H1 (cell line): Measurements from ENCODE around the gene LSM7. TPM values are rescaled to one million over a fixed set of nuclear protein-coding genes. Genes with fewer than 3 reads are reported as not detected.

Experiments
- CTCF ChIA-PET: fragments of 300-600 bp; sonication (Branson Sonifier 250); formaldehyde crosslinking; loops from one replicate; lab custom pipeline; 2021; ENCODE audit not compliant: partially characterized antibody; lab: Charles Lee
- POLR2A ChIA-PET: fragments of 300-600 bp; sonication (Branson Sonifier 250); formaldehyde crosslinking; loops from one replicate; lab custom pipeline; 2021; ENCODE audit warnings: inconsistent platforms; ENCODE audit not compliant: partially characterized antibody; lab: Charles Lee
- DNase-seq, 2 experiments: peaks; one replicate each; pipeline versions ENCODE4 v3.0.0 to v3.0.0-alpha.2; 2010 to 2022; ENCODE audit warnings: low spot score in 2 of 2, low read depth in 1 of 2, mixed read lengths in 1 of 2
- FAIRE-seq: peaks from 2 replicates; lab custom pipeline; 2011; peaks lifted over from hg19 to GRCh38; lab: Jason Lieb, UNC
- H2AFZ ChIP-seq: 2 replicates; pipeline ENCODE4 v1.8.1; 2012; ENCODE audit warnings: low read length, inconsistent platforms
- H2AK5ac ChIP-seq: 2 replicates; pipeline ENCODE4 v1.6.1; 2013; ENCODE audit warnings: low read depth, low read length
- H2BK120ac ChIP-seq: replicated peaks from 2 replicates; pipeline ENCODE3; 2013; ENCODE audit warnings: low read depth, low read length, inconsistent platforms
- H2BK12ac ChIP-seq: 2 replicates; pipeline ENCODE4 v1.6.1; 2013; ENCODE audit warnings: low read depth, low read length
- H2BK15ac ChIP-seq: 2 replicates; pipeline ENCODE4 v1.6.1; 2013; ENCODE audit warnings: low read length
- H2BK20ac ChIP-seq: 2 replicates; pipeline ENCODE4 v1.6.1; 2013; ENCODE audit warnings: low read length
- H2BK5ac ChIP-seq: 2 replicates; pipeline ENCODE4 v1.6.1; 2013; ENCODE audit warnings: low read depth, low read length
- H3K14ac ChIP-seq: 2 replicates; pipeline ENCODE4 v1.6.1; 2013; ENCODE audit warnings: inconsistent platforms; ENCODE audit not compliant: insufficient read length
- H3K18ac ChIP-seq: 2 replicates; pipeline ENCODE4 v1.6.1; 2013; ENCODE audit warnings: low read length; ENCODE audit errors: extremely low read depth
- H3K23ac ChIP-seq: 2 replicates; pipeline ENCODE4 v1.6.1; 2013; ENCODE audit warnings: inconsistent platforms; ENCODE audit not compliant: insufficient read length
- H3K23me2 ChIP-seq: 2 replicates; pipeline ENCODE4 v1.6.1; 2013; ENCODE audit warnings: low read depth, low read length
- H3K27ac ChIP-seq: 2 replicates; pipeline ENCODE4 v1.6.1; 2011; ENCODE audit warnings: low read depth, low read length, inconsistent platforms
- H3K27me3 ChIP-seq, 4 experiments: replicated peaks in 1 of 4; 1 replicate in 1 of 4; 2 replicates in 3 of 4; pipeline versions ENCODE4 v1.6.1 to v1.8.1; 2011 to 2013; ENCODE audit warnings: low read length in 3 of 4, mild to moderate bottlenecking in 3 of 4, inconsistent platforms in 2 of 4, mixed read lengths in 2 of 4, moderate library complexity in 1 of 4; ENCODE audit not compliant: control insufficient read depth in 3 of 4, insufficient read depth in 3 of 4; ENCODE audit errors: extremely low read depth in 1 of 4
- H3K36me3 ChIP-seq, 4 experiments: 2 replicates each; pipeline versions ENCODE4 v1.6.1 to v1.8.1; 2011 to 2013; ENCODE audit warnings: mild to moderate bottlenecking in 4 of 4, low read length in 3 of 4, moderate library complexity in 2 of 4, control low read depth in 1 of 4, inconsistent platforms in 1 of 4; ENCODE audit not compliant: insufficient read depth in 4 of 4, control insufficient read depth in 2 of 4
- H3K4ac ChIP-seq: replicated peaks from 2 replicates; pipeline ENCODE3; 2013; ENCODE audit warnings: low read length, low read depth, mixed read lengths, inconsistent platforms; ENCODE audit not compliant: insufficient read length
- H3K4me1 ChIP-seq, 4 experiments: replicated peaks in 1 of 4; 1 replicate in 1 of 4; 2 replicates in 3 of 4; pipeline versions ENCODE4 v1.6.1 to v1.8.1; 2011 to 2013; ENCODE audit warnings: low read length in 3 of 4, inconsistent platforms in 2 of 4, mixed read lengths in 1 of 4; ENCODE audit not compliant: insufficient read depth in 4 of 4, control insufficient read depth in 3 of 4
- H3K4me2 ChIP-seq, 2 experiments: 2 replicates each; pipeline versions ENCODE4 v1.6.1 to v1.8.1; 2011 to 2013; ENCODE audit warnings: low read depth in 2 of 2, low read length in 2 of 2, control low read depth in 1 of 2, inconsistent platforms in 1 of 2, mild to moderate bottlenecking in 1 of 2; ENCODE audit not compliant: insufficient read depth in 1 of 2
- H3K4me3 ChIP-seq, 4 experiments: fragments of 200-600, 300-600 bp in 1 of 4; sonication (generic), shearing (Covaris generic), sonication (Bioruptor Twin) in 1 of 4; 2 replicates each; pipeline versions ENCODE4 v1.5.1 to v1.8.1; 2011 to 2016; ENCODE audit warnings: low read length in 4 of 4, low read depth in 3 of 4, control low read depth in 2 of 4, inconsistent platforms in 2 of 4, mild to moderate bottlenecking in 2 of 4, mixed read lengths in 1 of 4, moderate library complexity in 1 of 4; ENCODE audit not compliant: insufficient read depth in 2 of 4; ENCODE audit errors: extremely low read depth in 1 of 4
- H3K56ac ChIP-seq: replicated peaks from 2 replicates; pipeline ENCODE3; 2013; ENCODE audit warnings: low read depth, mild to moderate bottlenecking, mixed read lengths, low read length, inconsistent platforms; ENCODE audit not compliant: insufficient read length
- H3K79me1 ChIP-seq: 2 replicates; pipeline ENCODE4 v1.6.1; 2013; ENCODE audit warnings: low read depth, low read length, control low read depth
- H3K79me2 ChIP-seq, 2 experiments: 2 replicates each; pipeline versions ENCODE4 v1.6.1 to v1.8.1; 2012 to 2013; ENCODE audit warnings: low read length in 2 of 2, mild to moderate bottlenecking in 2 of 2, inconsistent platforms in 1 of 2; ENCODE audit not compliant: insufficient read depth in 2 of 2, control insufficient read depth in 1 of 2
- H3K9ac ChIP-seq, 4 experiments: replicated peaks in 1 of 4; 1 replicate in 1 of 4; 2 replicates in 3 of 4; pipeline versions ENCODE4 v1.6.1 to v1.8.1; 2011 to 2013; ENCODE audit warnings: low read depth in 3 of 4, low read length in 3 of 4, control low read depth in 2 of 4, mild to moderate bottlenecking in 2 of 4, moderate library complexity in 2 of 4, inconsistent platforms in 1 of 4; ENCODE audit errors: extremely low read depth in 1 of 4
- H3K9me3 ChIP-seq, 2 experiments: 2 replicates each; pipeline versions ENCODE4 v1.6.1 to v1.8.1; 2012 to 2013; ENCODE audit warnings: mild to moderate bottlenecking in 2 of 2, moderate library complexity in 2 of 2, control low read depth in 1 of 2, inconsistent platforms in 1 of 2, low read depth in 1 of 2, low read length in 1 of 2, mixed read lengths in 1 of 2; ENCODE audit not compliant: insufficient read depth in 2 of 2
- H4K20me1 ChIP-seq, 2 experiments: replicated peaks in 1 of 2; 2 replicates each; pipeline versions ENCODE3 to v1.8.1; 2011 to 2013; ENCODE audit warnings: inconsistent platforms in 2 of 2, low read length in 2 of 2, mild to moderate bottlenecking in 1 of 2; ENCODE audit not compliant: insufficient read depth in 2 of 2, control insufficient read depth in 1 of 2
- H4K5ac ChIP-seq: 2 replicates; pipeline ENCODE4 v1.6.1; 2013; ENCODE audit warnings: low read length, low read depth, mixed read lengths, inconsistent platforms; ENCODE audit not compliant: insufficient read length
- H4K8ac ChIP-seq: 2 replicates; pipeline ENCODE4 v1.8.0; 2013; ENCODE audit warnings: mild to moderate bottlenecking, moderate library complexity, low read length, inconsistent platforms; ENCODE audit not compliant: insufficient read depth; ENCODE audit errors: extremely low read depth
- H4K91ac ChIP-seq: replicated peaks from 2 replicates; pipeline ENCODE3; 2013; ENCODE audit warnings: low read length, mixed read lengths, inconsistent platforms; ENCODE audit not compliant: insufficient read length
- BACH1 ChIP-seq: IDR thresholded peaks from 2 replicates; pipeline ENCODE4 v1.6.1; 2012; ENCODE audit warnings: low read length, improper control_type of control experiment
- CTBP2 ChIP-seq: IDR thresholded peaks from 2 replicates; pipeline ENCODE4 v1.7.0; 2011; ENCODE audit warnings: borderline replicate concordance, mild to moderate bottlenecking, moderate library complexity, mixed read lengths, low read length; ENCODE audit not compliant: insufficient read depth, insufficient read length
- KDM4A ChIP-seq: IDR thresholded peaks from one replicate; pipeline ENCODE4 v1.7.1; 2012; ENCODE audit warnings: low read depth, mild to moderate bottlenecking, moderate library complexity, low read length, inconsistent platforms; ENCODE audit not compliant: severe bottlenecking
- MAFK ChIP-seq: IDR thresholded peaks from 2 replicates; pipeline ENCODE4 v1.6.1; 2012; ENCODE audit warnings: low read depth, mild to moderate bottlenecking, improper control_type of control experiment, low read length
- POLR2A ChIP-seq, 2 experiments: IDR thresholded peaks; 1 replicate in 1 of 2; 2 replicates in 1 of 2; pipeline ENCODE4 v1.6.1; 2011; ENCODE audit warnings: low read depth in 2 of 2, low read length in 2 of 2, mild to moderate bottlenecking in 2 of 2; ENCODE audit errors: control extremely low read depth in 1 of 2
- RNF2 ChIP-seq: fragments of 200-900, 300-1000 bp; sonication (generic); IDR thresholded peaks from 2 replicates; pipeline ENCODE4 v1.7.1; 2016; ENCODE audit warnings: borderline replicate concordance, low read depth, mild to moderate bottlenecking, antibody characterized with exemption, low read length; ENCODE audit not compliant: poor library complexity, severe bottlenecking; ENCODE audit errors: missing control alignments
- SUZ12 ChIP-seq: fragments of 200-600 bp; sonication (generic); IDR thresholded peaks from 2 replicates; pipeline ENCODE4 v1.6.1; 2012; ENCODE audit warnings: mild to moderate bottlenecking, inconsistent platforms, low read length, moderate library complexity, mixed read lengths
- TAF7 ChIP-seq: optimal IDR thresholded peaks from 2 replicates; pipeline ENCODE3; 2011; ENCODE audit warnings: low read depth, mild to moderate bottlenecking, inconsistent platforms, low read length, moderate library complexity, borderline replicate concordance
- YY1 ChIP-seq: IDR thresholded peaks from 2 replicates; pipeline ENCODE4 v1.6.1; 2011; ENCODE audit warnings: low read depth, mild to moderate bottlenecking, low read length
- WGBS, 2 experiments: shearing (Covaris generic) in 1 of 2; methylation state at CpG; one replicate each; pipeline versions ENCODE4 v1.1.6 to v1.1.7; 2013 to 2015; ENCODE audit warnings: low lambda C conversion rate in 2 of 2, mixed read lengths in 2 of 2, inconsistent platforms in 1 of 2, low coverage in 1 of 2, missing lambda C conversion rate in 1 of 2; ENCODE audit not compliant: insufficient replicate concordance in 2 of 2, insufficient coverage in 1 of 2, insufficient read length in 1 of 2; ENCODE audit errors: extremely low coverage in 1 of 2, missing lambda C conversion rate in 1 of 2; 5-methylcytosine and 5-hydroxymethylcytosine counted together
- polyA plus RNA-seq, 7 experiments: library from polyadenylated mRNA; depleted of rRNA in 3 of 7; stranded (reverse) in 5 of 7; unstranded in 2 of 7; fragments of >200 nt in 5 of 7; fragments of 200-250 nt in 2 of 7; gene quantifications; 1 replicate in 5 of 7; 2 replicates in 1 of 7; 4 replicates in 1 of 7; pipeline versions ENCODE4 v1.2.1 to v1.2.3, GENCODE V29; 2011 to 2013; ENCODE audit warnings: missing spikeins in 2 of 7, mixed read lengths in 2 of 7
- total RNA-seq: library from RNA; stranded (reverse); fragmentation: NEBNext Ultra II Directional; extraction: Animal tissue kit (Norgen Biotek cat#: 25700); gene quantifications from 2 replicates; pipeline ENCODE4 v1.2.1, GENCODE V29; 2021
- TF ChIP-seq, protein P1 (sequence below): IDR thresholded peaks from 2 replicates; pipeline ENCODE4 v1.6.1; 2012; ENCODE audit warnings: inconsistent platforms

LSM7 gene
- total and polyA plus RNA-seq, 2 of the 8 experiments (the other 6 are each of a cell fraction or from before 2014, with no cell fraction given) = 228 to 1,335 TPM

DNA sequence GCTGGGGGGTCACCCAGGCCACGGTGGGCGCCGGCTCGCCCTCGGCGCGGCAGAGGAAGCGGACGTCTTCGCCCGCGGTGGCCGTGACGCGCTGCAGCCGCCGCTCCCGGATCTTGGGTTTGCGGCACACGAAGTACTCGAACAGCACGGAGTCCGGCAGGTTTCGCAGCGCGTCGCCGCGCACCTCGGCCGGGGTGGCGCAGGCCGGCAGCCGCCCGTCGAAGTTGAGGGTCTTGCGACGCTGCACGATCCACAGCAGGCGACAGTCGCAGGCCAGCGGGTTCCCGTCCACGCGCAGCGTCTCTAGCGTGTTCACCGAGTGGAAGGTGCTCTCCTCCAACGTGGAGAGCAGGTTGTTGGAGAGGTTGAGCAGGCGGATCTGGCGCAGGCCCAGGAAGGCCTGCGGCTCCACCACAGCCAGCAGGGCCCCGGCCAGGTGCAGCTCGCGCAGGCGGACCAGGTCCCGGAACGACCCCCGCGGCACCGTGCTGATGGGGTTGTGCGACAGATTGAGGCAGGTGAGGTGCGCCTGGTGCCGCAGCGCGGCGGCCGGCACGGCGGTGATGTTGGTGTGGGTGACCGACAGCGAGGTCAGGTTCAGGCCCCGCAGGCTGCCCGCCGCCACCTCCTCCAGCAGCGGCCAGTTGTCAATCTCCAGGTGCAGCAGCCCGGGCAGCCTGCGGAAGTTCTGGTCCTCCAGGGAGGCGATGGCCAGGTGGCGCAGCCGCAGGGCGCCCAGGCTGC, 37.8 kb downstream of the LSM7 start:
- DNase-seq (peak in 1 of 2 experiments; percentile 79), FAIRE-seq (no peak)
- no peak overlapping the region for H2BK120ac ChIP-seq
- no peak overlapping the region for H3K14ac ChIP-seq
- no peak overlapping the region for H2BK20ac ChIP-seq
- no peak overlapping the region for H4K5ac ChIP-seq
- H4K20me1 ChIP-seq = peaks cover 0 to 11% of the 10 kb centered on the region in 2 experiments
- H3K79me1 ChIP-seq = no peaks in the 10 kb centered on the region
- H3K4me3 ChIP-seq = peak overlapping the region in 3 of 4 experiments; percentile 21 to 56 (median 36); a peak in 6 of 8 replicates
- peak overlapping the region; percentile 99; the same call in 1 of the 2 replicates for H2BK15ac ChIP-seq
- POLR2A ChIA-PET = interaction anchor here (0.5 to 2.1 kb wide), 14 partner anchors 7 to 212 kb away, joined by 3 to 17 read pairs (median 3); partner anchors contain the start of gene AMH
- no peak overlapping the region for H3K9ac ChIP-seq
- H2AFZ ChIP-seq = no peak overlapping the region
- no peak overlapping the region for H3K4ac ChIP-seq
- H3K4me2 ChIP-seq = peak overlapping the region; percentile 58 to 97
- no peaks in the 10 kb centered on the region for H3K9me3 ChIP-seq
- H3K23me2 ChIP-seq = peaks cover 10% of the 10 kb centered on the region; the same call in 1 of the 2 replicates
- H4K8ac ChIP-seq = peak overlapping the region; percentile 75; the same call in 1 of the 2 replicates
- peaks cover 0 to 24% (median 9%) of the 10 kb centered on the region in 4 experiments; a peak in 5 of 7 replicates for H3K4me1 ChIP-seq
- H3K23ac ChIP-seq = no peak overlapping the region
- WGBS, 2 experiments = 5% methylated on average over 76 of the region's 82 CpGs; no CpG with 5 or more reads in 1 of the 2 experiments
- CTCF ChIA-PET = interaction anchor here (0.6 to 2.3 kb wide), 9 partner anchors 13 to 443 kb away, joined by 3 to 20 read pairs (median 4); no protein-coding TSS in a partner anchor
- H3K79me2 ChIP-seq = no peaks in the 10 kb centered on the region
- no peak overlapping the region for H2AK5ac ChIP-seq
- peaks cover 40 to 67% (median 59%) of the 10 kb centered on the region in 4 experiments for H3K27me3 ChIP-seq
- H2BK5ac ChIP-seq = no peak overlapping the region
- no peak overlapping the region for H3K27ac ChIP-seq
- H2BK12ac ChIP-seq = peak overlapping the region; percentile 92; the same call in 1 of the 2 replicates
- H3K56ac ChIP-seq = no peak overlapping the region
- H3K18ac ChIP-seq = peak overlapping the region; percentile 48; the same call in 1 of the 2 replicates
- no peak overlapping the region for H4K91ac ChIP-seq
- peaks cover 0 to 6% (median 0%) of the 10 kb centered on the region in 4 experiments; a peak in 1 of 8 replicates for H3K36me3 ChIP-seq
- no peak for TF ChIP-seq CTBP2
- TF ChIP-seq RNF2 = peak; percentile 44
- TF ChIP-seq YY1 = no peak
- TF ChIP-seq SUZ12 = peak; percentile 98
- TF ChIP-seq POLR2A (IDR thresholded peaks at IDR 0.05; ENCODE audit: control extremely low read depth in 1 of 2, low read depth in 2 of 2, low read length in 2 of 2) = no peak
- TF ChIP-seq, protein P1, sequence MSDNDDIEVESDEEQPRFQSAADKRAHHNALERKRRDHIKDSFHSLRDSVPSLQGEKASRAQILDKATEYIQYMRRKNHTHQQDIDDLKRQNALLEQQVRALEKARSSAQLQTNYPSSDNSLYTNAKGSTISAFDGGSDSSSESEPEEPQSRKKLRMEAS = 0 out of 2 replicates have a peak, but pooled peaks have one; percentile 42
- TF ChIP-seq TAF7 = no peak
- TF ChIP-seq MAFK = no peak
- no peak for TF ChIP-seq BACH1
- no peak for TF ChIP-seq KDM4A
